Limb (tissue), 2 donors: ENCODE measurements around the gene SCN2B.

Experiments
- DNase-seq, 2 donors: peaks; one replicate each; pipeline ENCODE4 v3.0.0-alpha.2; 2016; ENCODE audit errors: extremely low spot score in 2 of 2

Gene SCN2B

DNA sequence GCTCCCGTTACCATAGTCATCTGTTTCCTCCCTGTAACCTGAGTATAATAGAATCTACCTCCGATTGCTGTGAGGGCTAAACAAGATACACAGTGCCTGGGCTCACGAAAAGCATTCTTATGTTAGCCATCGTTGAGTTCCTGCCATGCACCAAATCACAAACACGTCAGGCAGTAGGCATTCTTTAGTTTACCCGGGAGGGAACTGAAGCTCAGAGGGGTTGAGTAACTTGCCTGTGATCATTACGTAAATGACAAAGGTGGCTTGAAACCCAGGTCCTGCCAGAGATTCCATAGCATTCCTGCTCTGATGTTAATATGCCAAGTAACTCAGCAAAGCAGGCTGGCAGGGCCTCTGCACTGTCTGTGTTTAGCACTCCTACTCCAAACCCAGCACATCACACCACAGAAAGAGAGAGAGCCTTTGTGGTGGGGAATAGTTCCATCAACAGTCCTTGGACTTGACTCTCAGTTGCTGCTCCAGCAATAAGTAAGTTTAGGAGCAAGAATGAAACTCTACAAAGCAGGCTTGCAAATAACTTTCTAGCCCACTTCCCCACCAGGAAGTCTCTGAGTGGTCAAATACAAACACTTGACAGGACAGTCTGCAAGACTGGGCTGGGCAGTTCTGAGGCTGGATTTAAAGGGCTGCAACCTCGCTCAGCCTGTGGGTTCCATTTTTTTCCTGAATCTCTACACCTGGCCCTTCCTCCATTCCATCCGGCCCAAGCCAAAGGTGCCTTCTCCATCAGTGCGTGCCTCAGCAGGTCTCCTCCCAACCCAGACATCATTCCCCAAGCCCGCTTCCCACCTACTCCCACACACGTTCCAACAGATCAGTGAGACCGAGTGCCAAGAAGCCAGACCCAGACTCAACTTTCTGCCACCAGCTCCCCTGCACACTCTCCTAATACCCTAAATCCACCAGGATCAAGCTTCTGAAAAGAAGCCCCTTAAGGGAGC, 1.1 kb downstream of the SCN2B start:
- no peak for DNase-seq

DNA sequence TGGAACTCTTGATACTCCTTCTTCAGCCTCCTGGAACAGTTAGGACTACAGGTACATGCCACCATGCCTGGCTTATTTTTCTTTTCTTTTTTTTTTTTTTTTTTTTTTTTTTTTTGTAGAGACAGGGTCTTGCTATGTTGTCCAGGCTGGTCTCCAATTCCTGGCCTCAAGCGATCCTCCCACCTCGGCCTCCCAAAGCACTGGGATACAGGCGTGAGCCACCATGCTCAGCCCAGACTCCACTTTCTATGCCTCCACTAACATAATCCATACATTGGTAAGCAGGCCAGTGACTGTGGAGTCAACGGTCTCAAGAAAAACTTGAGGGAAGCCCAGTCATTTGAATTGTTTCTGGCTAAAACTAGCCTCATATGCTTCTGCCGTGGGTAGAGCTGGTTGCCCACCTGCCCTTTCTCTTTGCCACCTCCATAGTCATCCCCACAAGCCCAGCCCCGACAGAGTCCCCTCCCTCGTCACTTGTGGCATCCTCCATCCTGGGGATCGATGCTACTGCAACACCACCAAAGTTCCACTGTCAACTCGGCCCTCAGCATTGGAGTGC, 2.4 kb downstream of the SCN2B start:
- DNase-seq, result no peak

DNA sequence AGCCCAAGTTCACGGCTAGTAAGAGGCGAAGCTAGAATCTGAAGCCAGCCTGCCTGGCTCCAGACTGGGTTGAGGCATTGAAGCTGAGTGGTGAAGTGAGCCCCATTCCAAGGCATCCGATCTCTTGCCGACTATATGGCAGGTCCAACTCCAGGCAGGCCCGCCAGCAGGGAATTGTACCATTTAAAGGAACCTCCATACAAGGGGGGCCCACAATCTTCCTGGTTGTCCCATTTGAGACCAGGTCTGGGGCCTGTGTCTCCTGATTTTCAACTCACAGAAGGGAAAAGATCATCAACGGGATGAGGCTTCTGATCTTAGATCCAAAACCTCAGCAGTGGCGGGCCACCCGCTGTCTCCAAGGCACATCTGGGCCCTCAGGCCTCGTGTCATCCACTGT, 4.1 kb downstream of the SCN2B start:
- DNase-seq, result no peak

DNA sequence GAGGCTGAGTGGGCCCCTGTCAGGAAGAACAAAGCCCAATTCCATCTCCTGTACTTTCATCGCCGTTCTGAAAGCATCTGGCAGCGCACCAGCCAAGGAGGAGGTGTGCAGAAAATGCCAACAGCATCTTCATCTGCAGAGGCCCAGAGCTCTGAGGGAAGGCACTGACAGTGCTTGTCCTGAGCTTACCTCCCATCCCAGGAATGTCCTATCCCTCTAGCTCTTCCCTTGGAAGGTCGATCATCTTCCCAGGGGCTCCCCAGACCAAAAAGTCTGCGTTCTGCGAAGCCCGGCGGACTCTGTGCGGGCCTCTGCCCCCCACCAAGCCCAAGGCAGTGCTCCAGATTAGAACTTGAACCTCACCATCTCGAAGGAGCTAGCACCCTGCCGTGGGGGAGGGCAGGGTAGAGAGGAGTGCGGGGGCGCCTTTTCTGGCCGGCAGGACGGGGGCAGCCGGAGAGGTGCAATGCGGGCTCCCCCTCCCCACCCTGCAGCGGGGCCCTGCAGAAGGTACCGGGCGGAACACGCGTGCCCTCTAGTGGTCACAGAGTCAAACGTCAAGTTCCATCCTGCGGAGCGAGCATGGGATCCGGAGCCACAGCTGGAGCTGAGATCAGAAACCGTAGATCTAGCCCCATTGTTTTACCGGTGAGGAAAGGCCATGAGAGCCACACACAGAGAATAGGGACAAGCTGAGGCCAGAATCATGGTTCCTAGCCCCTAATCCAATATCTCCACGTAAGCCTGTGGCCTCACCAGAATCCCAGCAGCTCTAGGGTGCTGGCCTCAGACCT, 5.0 kb downstream of the SCN2B start:
- peak; percentile 71 to 85 for DNase-seq

DNA sequence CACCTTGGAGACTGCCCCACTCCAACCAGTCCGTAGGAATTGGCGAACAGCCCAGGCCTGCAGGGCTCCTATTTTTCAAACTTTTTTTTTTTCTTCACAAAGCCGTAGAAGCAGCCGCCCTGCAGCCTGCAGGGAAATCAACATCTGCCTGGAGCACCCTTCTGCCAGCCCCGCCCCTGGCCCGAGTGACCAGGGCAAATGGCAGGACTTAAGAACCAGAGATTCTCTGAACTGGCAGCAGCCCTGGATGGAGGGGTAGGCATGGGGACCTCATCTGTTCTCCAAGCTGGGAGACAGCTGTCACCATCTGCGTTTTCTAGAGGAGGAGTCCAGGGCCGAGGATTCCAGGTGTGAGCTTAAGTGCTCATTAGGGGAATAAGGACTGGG, 5.6 kb downstream of the SCN2B start:
- no peak for DNase-seq

DNA sequence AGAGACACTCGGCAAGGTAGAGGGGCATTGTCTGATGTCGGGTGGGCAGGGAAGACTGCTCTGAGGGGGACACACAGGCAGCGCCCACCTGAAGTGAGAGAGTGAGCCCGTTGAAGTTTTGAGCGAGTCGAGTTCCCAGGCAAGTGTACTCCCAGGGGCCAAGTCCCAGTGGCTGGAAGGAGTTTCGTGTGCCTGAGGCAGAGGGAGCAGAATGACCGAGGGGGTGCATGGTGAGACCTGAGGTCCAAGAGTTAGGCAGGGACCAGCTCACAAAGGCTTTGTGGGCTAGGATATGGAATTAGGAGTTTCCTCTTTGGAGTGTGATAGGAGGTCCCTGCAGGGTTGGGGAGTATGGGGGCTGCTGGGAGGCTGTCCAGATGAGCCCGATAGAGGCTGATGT, 6.2 kb downstream of the SCN2B start:
- DNase-seq, result no peak

DNA sequence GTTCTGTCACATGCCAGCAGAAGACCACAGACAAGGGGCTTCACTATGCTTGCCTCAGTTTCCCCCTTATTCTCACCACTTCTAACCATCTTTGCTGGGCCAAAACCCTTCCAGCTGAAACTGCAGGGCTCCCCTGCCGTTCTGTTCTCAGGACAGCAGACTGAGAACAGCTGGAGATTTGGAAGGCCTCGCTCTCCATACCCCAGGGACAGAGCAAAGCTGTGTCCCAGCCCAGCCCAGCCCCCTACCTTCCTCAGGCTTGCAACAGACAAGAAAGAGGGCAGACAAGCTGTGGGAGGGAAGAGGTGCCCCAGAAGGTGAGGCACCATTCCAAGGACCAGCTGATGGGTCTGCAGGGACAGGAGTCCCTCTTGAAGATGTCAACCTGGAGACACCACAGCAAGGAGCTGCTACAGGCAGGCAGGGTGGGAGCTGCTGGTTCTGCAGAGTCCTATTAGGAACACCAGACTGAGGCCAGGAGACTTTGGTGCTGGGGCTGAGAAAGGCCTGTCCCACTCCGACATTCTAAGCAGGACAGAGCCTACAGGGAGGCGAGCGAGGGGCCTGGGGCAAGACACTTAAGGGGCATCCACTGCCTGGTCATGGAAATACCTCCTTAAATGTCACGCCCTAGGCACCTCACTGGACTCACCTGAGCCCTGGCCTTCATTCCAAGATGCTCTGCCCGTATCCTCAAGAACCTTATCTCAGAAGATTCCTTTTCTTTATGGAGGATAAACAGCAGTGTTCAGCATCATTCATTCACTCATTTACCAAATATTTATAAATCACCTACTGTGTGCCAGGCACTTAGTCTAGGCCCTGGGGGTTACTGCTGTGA, 6.9 kb downstream of the SCN2B start:
- DNase-seq, result no peak

DNA sequence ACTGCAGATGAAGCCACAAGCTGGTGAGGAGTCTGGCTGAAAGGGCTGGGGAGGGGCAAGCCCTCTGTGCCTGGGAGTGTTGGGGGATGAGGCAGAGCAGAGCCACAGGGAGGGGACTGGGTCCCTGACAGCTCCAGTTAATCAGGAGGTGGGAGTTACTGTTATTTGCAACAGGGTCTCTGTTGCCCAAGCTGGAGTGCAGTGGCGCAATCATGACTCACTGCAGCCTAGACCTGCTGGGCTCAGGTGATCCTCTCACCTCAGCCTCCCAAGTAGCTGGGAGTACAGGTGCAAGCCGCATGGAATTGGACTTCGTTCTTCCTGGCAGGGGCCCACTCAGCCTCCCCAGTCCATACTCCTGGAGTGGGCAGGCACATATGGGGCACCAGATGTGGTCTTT, 7.7 kb downstream of the SCN2B start:
- no peak for DNase-seq

DNA sequence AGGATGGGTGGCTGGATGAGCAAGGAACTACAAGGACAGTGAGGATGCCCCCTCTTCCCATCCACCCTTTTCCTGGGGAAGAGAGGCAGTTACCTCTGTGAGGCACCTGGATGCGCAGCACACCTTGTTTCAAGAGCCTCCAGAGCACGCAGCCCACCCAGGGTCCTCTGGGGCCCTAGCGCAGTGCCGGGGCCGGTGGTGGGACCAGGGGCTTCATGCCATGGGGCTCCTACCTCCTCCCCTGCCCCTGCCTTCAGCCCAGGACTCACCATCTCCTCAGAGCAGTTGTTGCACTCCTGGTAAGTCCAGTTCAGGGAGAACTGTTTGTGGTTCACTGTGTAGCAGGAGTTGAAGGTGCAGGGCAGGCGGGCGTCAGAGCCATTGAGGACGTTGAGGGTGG, 8.1 kb downstream of the SCN2B start:
- DNase-seq, result no peak

DNA sequence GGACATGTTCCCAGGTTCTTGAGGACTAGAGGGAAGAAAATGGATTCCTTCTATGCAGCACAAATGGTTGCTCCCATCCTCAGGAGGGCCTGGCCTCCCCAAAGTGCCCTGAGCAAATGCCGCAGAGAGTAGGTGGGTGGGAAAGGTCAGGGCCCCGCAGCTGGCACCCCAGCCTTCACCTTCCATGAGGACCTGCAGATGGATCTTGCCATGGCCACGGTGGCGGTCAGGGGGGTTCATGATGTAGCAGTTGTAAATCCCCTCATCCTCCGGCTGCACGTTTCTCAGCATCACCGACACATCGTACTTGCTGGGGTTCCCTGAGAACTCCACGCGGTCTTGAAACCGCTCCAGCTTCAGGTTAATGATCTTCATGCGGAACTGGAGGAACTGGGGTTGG, 8.5 kb downstream of the SCN2B start:
- no peak for DNase-seq

DNA sequence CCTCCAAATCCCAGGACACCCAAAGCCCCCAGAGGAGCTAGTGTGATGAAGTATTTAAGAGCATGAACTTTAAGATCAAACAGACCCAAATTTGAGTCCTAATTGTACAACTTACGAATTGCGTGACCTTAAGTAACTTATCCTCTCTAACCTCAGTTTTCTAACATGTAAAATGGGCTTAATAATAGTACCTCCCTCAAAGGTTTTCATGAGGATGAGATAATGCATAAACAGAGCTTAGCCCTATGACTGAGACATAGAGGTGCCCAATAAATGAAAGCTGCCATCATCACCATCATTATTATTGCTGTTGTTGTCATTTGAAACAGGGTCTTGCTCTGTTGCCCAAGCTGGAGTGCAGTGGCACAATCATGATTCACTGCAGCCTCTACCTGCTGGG, 9.2 kb downstream of the SCN2B start:
- no peak for DNase-seq

DNA sequence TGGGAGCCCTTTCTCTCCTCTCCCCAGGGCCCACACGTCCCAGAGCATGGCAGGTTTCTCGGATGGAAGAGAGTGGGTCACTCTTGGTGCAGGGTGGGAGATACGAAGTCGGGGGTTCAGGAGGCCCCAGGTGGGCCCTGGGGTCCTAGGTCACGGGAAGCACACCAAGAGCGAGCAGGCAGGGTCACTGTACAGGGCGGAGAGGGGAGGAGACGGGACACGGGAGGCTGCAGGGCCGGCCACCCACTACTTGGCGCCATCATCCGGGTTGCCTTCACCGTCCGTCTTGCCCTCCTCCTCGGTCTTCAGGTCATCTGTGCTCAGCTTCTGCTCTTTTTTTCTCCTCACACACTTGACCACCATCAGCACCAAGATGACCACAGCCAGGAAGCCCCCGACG, 9.8 kb downstream of the SCN2B start:
- no peak for DNase-seq

DNA sequence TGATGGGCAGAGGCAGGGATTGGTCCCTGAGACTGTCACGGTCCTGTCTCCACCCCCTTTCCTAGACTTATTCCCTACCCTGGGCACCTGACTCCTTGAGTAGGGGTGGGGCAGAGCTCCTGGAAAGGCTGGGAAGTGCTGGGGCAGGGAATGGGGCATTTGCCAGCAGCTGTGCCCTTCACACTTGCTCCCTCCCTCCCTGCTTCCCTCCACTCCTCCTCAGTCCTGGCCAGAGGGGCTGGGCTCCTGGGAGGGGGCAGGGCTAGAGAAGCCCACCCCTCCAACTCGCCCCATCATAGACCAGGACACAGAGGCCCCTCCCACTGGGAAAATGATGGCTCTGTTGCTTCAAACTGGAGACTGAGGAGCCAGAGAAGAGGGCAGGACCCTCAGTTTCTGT, 11.6 kb downstream of the SCN2B start:
- no peak for DNase-seq

DNA sequence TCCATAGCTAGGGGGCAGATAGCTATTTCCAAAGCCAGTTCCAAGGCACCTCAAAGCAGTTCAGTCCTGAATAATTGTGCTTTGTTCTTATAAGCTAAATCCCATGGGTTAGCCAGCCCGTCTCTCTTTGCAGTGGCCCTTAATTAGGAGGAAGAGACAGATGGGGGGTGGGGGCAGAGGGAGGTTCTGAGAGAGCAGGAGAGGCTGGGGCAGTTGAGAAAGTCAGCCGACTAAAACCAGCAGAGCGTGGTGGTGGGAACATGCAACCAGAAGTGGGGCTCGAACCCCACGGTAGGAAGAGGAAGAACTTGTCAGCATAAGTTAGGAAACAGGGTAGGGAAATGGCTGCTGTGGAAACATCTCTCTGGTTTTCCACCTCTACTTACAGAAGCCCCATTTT, 12.9 kb downstream of the SCN2B start:
- DNase-seq, result no peak

DNA sequence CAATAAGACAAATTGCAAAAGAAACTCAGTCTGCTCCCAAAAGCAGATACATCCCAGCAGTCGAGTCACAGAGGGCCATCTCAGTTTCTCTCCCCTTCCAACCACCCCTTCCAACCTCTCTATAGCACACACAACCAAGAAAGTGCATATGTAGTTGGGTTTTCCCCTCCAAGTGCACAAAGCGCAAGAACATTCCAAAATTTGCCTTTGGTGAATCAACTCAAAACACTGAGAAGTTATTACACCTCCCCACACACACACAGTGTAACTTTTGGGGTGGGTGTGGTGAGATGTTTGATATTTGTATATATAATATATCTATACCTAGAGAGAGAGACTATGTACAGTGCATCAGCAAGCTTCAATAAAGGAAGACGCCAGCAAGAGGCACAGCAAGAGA, 13.6 kb downstream of the SCN2B start:
- DNase-seq, result no peak

DNA sequence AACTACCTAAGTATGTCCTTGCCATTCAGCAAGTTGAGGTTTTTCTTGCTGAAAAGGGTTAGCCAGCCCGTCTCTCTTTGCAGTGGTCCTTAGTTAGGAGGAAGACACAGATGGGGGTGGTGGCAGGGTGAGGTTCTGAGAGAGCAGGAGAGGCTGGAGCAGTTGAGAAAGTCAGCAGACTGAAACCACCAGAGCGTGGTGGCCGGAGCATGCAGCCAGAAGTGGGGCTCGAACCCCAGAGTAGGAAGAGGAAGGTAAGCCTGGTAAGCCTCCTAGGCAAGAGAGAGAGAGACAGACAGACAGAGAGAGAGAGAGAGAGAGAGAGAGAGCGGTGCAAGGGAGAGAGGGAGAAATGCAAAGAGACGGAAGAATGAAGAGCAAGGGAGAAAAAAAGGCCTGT, 14.7 kb downstream of the SCN2B start:
- no peak for DNase-seq

DNA sequence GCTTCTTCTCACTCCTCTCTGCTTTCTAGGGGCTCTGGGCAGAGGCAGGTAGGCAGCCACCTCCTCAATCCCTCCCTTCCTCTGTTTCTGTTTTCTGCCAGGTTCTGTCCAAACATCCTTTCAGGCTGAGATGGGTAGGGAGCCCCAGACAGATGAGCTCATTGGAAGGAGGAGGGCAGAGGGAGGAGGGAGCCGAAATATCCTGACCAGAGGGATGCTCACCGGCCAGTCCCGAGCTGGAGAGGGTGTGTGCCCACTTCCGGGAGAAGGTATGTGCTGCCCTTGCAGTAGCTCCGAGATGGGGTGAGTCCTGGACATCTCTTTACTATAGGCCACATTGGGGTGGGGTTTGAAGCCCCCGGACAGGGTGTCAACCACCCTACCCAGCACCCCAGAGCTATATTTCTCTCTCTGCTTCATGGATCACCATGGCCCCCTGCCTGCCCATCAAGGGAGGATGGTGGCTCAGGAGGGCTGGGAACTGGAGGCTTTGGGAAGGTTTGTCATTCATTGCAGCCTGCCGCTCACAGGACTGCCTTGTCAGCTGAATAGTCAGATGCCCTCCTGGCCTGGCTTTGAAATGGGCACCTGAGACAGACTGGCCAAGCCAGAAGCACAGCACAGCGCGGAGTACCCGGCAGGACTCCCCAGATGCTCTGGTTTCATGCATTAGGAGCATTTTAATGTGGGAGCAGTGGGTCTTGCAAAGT, 19.1 kb downstream of the SCN2B start:
- DNase-seq, result no peak

DNA sequence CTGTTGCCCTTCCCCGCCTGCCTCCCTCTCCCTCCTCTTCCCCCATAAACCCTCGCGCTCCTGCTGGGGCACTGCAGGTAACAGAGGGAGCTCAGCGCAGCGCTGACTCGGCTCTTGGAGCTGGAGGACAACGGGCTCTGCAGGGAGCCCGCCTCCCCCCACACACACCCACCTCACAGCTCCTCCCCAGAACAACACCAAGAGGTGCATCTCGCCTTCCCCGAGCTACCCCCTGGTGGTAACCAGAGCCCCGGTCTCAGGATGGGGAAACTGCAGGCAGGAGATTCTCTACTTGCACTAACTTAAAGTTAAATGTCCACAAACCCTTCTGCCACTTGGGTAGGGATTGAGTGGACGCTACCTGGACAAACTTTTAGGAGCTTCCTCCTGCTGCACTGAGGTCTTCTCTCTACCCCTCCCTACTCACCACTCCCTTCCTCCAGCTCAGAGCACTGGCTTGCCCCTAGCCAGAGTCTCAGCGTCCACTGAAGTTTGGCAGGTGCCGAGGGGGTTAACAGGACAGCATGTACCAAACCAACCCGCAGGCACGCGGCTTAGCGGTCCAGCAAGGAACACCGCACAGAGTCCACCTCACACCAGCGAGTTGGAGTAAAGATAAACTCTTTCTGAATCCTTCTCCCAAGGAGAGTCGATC, 19.8 kb downstream of the SCN2B start:
- DNase-seq, result no peak

DNA sequence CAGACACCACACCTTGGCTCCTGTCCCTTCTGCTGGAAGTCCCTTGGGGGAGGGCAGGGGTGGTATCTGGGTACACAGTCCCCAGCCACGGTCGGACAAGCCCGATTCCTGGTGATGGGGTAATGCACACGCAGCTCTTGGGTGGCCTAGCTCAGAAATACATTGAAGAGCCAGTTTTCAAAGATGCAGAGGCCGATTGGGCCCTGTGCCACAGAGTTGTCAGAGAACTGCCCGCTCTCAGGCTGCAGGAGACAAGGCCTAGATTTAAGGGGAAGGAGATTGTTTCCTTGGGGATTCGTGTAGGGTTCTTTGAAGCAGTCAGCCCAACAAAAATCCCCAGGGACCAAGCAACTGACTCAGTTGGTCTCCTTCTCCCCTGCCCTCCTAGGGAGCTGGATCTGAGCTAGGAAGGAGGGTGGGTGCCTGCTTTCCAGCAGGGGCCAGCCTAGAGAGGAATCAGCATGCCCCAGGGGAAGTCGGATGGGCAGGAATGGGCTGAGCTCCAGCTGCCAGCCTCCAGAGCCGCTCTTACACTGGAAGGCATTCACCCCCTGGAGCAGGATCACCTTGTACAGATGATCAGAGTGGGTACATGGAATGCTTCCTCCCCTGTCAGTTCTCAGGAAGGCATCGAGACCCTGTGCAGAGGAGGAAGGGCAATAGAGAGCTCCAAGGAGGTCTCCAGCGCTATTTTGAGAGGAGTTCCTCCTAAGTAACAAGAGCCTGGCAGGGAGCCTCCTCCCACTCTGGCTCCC, 20.5 kb downstream of the SCN2B start:
- DNase-seq, result no peak

DNA sequence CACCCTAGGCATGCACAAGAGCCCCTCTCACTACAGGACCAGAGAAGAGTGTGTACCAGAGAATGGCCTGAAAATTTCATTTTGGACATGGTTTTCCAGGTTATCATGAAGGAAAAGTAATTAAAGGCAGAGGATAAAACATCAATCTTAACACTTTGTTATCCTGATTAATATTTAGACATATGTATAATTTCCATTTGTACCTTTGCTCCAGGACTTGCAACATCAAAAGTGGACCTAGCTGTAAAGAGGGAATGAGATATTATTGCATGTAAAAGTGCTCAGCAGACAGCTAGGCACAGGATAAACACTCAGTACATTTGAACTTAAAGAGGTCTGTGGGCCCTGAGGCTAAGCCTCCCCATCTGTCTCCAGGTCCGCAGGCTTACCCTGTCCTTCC, 21.8 kb downstream of the SCN2B start:
- no peak for DNase-seq
